Cerebellar nuclear complex (tissue), 1 donor: Measurements from ENCODE around the gene DCC.

ENCODE experiments used
- DNase-seq, 2 experiments: peaks; one replicate each; lab custom pipeline; 2025; lab: John Stamatoyannopoulos, UW

DCC gene

GRCh38 chr18:53080687-53081086 is 740.7 kb downstream of the DCC start:
- DNase-seq, result no peak

GRCh38 chr18:53093636-53094035 is 753.6 kb downstream of the DCC start:
- no peak for DNase-seq

GRCh38 chr18:53101536-53102105 is 761.6 kb downstream of the DCC start:
- no peak for DNase-seq

- DNase-seq, result no peak
Measured at GRCh38 chr18:53114441-53114840, 774.4 kb downstream of the DCC start.

- no peak for DNase-seq
Measured at GRCh38 chr18:53115876-53116585, 776.0 kb downstream of the DCC start.

GRCh38 chr18:53117851-53118250 is 777.9 kb downstream of the DCC start:
- no peak for DNase-seq

- no peak for DNase-seq
Measured at GRCh38 chr18:53126210-53126609, 786.2 kb downstream of the DCC start.

- no peak for DNase-seq
Measured at GRCh38 chr18:53131001-53131400, 791.0 kb downstream of the DCC start.

GRCh38 chr18:53134711-53135110 is 794.7 kb downstream of the DCC start:
- DNase-seq, result no peak

- no peak for DNase-seq
Measured at GRCh38 chr18:53135654-53136053, 795.7 kb downstream of the DCC start.

GRCh38 chr18:53139746-53140500 is 799.9 kb downstream of the DCC start:
- no peak for DNase-seq

GRCh38 chr18:53142005-53142404 is 802.0 kb downstream of the DCC start:
- DNase-seq, result no peak

- DNase-seq, result no peak
Measured at GRCh38 chr18:53147472-53147871, 807.5 kb downstream of the DCC start.

GRCh38 chr18:53148123-53148522 is 808.1 kb downstream of the DCC start:
- DNase-seq, result no peak

- DNase-seq, result no peak
Measured at GRCh38 chr18:53152476-53152875, 812.5 kb downstream of the DCC start.

GRCh38 chr18:53153281-53153680 is 813.3 kb downstream of the DCC start:
- no peak for DNase-seq

- DNase-seq, result no peak
Measured at GRCh38 chr18:53153800-53154199, 813.8 kb downstream of the DCC start.

GRCh38 chr18:53165770-53166169 is 825.8 kb downstream of the DCC start:
- no peak for DNase-seq

GRCh38 chr18:53169346-53169745 is 829.3 kb downstream of the DCC start:
- DNase-seq, result no peak

- no peak for DNase-seq
Measured at GRCh38 chr18:53191634-53192033, 851.6 kb downstream of the DCC start.

GRCh38 chr18:53193870-53194269 is 853.9 kb downstream of the DCC start:
- no peak for DNase-seq

GRCh38 chr18:53219853-53220252 is 879.9 kb downstream of the DCC start:
- DNase-seq, result no peak

GRCh38 chr18:53224128-53224778 is 884.3 kb downstream of the DCC start:
- DNase-seq, result no peak
